ENCODE results near the gene ZNF543.

DNA sequence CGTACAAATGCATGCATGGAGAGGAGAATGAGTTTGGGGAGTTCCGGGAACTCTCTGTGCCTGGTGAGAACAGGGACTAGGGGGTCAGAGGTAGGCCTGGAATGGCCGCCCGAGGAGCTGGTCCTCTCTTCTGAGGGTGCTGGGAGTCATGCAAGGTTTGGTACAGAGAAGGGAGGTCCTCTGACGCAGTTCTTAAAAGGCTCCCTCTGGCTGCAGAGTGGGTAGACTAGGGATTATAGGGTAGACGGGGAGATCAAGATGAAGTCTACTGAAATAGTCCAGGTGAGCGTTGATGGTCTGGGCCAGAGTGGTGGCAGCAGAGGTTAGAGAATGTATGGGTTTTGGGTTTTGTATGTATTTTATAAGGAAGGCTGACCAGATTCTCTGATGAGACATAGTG, 31.6 kb downstream of the ZNF543 start:
- TF ChIP-seq, protein P1, sequence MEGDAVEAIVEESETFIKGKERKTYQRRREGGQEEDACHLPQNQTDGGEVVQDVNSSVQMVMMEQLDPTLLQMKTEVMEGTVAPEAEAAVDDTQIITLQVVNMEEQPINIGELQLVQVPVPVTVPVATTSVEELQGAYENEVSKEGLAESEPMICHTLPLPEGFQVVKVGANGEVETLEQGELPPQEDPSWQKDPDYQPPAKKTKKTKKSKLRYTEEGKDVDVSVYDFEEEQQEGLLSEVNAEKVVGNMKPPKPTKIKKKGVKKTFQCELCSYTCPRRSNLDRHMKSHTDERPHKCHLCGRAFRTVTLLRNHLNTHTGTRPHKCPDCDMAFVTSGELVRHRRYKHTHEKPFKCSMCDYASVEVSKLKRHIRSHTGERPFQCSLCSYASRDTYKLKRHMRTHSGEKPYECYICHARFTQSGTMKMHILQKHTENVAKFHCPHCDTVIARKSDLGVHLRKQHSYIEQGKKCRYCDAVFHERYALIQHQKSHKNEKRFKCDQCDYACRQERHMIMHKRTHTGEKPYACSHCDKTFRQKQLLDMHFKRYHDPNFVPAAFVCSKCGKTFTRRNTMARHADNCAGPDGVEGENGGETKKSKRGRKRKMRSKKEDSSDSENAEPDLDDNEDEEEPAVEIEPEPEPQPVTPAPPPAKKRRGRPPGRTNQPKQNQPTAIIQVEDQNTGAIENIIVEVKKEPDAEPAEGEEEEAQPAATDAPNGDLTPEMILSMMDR (IDR thresholded peaks at IDR 0.05): no peak
- no peak for TF ChIP-seq POLR2A (IDR thresholded peaks at IDR 0.05)
